Activated CD8-positive, alpha-beta memory T cell treated with anti-CD3 and anti-CD28 coated beads for 48 hours (primary cell): ENCODE measurements around the gene FKBP4.
A peak's percentile ranks its signal among the peaks of the same experiment; 100 is the strongest.
"Not testable (repeated sequence)": the region's sequence is repeated elsewhere in the genome, so short reads cannot be mapped to it uniquely, and the experiment has no call there.

ENCODE experiments used
- DNase-seq, 3 experiments: peaks; one replicate each; pipeline ENCODE4 v3.0.0-alpha.2; 2020; ENCODE audit warnings: low read depth in 2 of 3, low spot score in 2 of 3

FKBP4 gene

GRCh38 chr12:2794736-2795289 is at the start of gene FKBP4:
TSS of gene FKBP4 (plus strand) at chr12:2794970. CDS start at chr12:2795140, 170 bp downstream.
- DNase-seq, result peak; percentile 60 to 76 (median 60)

DNA sequence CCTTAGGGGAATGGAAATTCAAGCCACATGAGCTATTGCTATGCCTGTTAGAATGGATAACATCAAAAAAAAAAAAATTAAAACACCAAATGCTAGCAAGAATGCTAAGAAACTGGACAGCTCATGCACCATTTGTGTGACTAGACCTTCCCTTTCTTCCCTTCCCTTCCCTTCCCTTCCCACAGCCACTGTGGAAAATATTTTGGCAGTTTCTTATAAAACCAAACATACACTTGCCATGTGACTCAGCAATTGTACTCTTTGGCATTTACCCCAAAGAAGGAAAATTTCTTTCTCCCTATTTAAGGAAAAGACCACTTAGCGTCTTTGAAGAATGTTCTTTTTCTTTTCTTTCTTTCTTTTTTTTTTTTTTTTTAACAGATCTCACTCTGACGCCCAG is 49.1 kb upstream of the FKBP4 start:
- DNase-seq, result no peak

DNA sequence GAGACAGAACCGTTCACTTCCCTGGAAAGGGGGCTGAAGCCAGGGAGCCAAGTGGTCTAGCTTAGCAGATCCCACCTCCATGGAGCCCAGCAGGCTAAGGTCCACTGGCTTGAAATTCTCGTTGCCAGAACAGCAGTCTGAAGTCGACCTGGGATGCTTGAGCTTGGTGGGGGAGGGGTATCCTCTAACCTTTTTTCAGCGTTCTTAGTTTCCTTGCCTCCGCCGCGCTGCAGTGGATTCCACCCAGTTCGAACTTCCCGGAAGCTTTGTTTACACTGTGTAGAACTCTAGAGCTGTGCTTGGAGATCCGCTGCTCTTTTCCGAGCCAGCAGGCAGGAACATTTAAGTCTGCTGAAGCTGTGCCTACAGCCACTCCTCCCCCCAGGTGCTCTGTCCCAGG is 45.2 kb upstream of the FKBP4 start:
- no peak for DNase-seq

DNA sequence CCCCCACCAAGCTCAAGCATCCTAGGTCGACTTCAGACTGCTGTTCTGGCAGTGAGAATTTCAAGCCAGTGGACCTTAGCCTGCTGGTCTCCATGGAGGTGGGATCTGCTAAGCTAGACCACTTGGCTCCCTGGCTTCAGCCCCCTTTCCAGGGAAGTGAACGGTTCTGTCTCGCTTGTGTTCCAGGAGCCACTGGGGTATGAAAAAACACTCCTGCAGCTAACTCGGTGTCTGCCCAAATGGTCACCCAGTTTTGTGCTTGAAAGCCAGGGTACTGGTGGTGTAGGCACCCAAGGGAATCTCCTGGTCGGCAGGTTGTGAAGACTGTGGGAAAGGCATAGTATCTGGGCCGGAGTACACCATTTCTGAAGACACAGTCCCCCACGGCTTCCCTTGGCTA is 44.6 kb upstream of the FKBP4 start:
- DNase-seq, result no peak

DNA sequence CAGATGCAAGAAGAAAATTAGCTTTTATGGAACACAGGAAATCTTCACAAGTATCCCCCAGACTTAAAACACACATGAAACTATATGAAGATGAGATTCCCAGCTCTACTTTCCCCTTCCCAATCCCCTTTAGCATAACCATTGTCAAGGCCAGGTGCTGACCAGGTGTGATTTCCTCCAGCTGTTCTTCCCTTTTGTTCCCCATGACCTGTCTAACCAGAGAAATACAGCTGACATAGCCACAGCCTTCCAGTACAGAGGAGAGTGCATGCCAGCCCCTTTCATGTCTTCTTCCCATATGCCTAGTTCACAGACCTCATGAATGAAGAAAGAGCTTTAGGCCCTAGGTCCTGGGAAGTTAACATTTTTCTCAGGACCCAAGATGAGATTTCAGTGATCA is 43.5 kb upstream of the FKBP4 start:
- no peak for DNase-seq

DNA sequence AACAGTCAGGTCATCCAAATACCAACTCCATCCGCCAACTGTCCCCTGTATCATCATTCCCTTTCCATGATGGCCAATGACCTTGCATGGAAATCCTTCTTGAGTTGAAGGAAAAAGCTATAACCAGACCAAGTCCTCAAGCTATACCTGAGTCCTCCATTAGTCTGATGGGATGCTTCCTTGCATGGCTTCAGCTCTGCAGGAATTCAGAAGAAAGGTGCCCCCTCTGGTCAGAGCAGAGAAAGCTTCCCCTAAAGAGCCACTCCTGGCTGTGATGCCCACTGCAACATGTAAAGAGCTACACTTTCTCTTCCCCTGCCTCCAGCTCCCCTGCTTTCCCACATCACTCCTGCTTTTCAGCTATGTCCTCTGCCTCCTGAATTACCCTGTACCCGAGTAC is 43.1 kb upstream of the FKBP4 start:
- DNase-seq, result no peak

- peak; percentile 39 to 62 (median 43) for DNase-seq
Observed at GRCh38 chr12:2752676-2753371, 41.9 kb upstream of the FKBP4 start.

- no peak for DNase-seq
Observed at GRCh38 chr12:2753536-2753935, 41.2 kb upstream of the FKBP4 start.

DNA sequence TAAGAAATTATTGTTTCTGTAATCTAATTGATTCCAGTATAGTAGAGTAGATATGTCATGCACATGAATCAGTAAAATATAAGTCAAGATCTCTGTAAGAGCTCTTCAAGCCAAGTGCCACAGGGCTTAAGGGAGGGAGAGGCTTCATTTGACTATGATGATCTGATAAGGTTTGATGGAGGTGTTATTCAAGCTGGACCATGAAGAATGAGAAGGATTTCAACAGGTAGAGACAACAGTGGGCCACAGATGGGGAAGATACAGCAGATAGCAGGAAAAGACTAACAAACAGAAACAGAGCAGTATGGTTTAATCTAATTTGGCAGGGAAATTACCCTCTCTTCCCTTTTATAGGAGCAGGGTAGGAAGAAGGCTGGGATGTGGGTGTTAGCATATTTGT is 40.6 kb upstream of the FKBP4 start:
- DNase-seq, result no peak

DNA sequence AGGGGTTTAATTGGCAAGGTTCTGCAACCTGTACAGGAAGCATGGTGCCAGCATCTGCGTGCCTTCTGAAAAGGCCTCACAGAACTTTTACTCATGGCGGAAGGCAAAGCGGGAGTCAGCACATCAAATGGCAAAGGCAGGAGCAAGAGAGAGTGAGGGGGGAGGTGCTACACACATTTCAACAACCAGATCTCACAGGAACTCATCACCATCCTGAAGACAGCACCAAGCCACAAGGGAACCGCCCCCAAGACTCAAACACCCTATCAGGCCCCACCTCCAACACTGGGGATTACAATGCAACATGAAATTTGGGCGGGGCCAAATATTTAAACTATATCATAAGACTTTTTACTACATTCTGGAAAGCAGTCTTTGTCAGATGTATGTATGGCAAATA is 38.0 kb upstream of the FKBP4 start:
- no peak for DNase-seq

GRCh38 chr12:2759733-2760132 is 35.0 kb upstream of the FKBP4 start:
- DNase-seq, result no peak

- no peak for DNase-seq
Observed at GRCh38 chr12:2764398-2764797, 30.4 kb upstream of the FKBP4 start.

- DNase-seq, result no peak
Observed at GRCh38 chr12:2765052-2765451, 29.7 kb upstream of the FKBP4 start.

DNA sequence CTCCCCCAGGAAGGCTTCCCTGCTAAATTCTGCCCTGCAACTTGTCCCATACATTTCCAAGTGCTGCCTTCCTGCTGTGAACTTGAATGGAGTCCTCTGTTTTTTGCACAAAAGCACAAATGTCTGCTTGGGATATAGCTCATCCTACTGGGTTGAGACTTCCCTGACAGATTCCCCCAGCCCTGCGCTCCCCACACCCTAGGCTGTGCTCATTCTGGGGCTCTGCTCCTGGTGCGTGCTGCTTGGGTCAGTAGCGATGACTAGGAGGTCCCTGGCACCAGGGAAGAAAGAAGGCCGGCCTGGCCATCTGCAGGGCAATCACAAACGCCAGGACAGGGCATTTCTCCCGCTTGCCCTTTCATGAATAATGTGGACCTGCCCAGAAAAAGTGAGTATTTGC is 29.2 kb upstream of the FKBP4 start:
- DNase-seq, result no peak

- no peak for DNase-seq
Observed at GRCh38 chr12:2768224-2768961, 26.4 kb upstream of the FKBP4 start.

DNA sequence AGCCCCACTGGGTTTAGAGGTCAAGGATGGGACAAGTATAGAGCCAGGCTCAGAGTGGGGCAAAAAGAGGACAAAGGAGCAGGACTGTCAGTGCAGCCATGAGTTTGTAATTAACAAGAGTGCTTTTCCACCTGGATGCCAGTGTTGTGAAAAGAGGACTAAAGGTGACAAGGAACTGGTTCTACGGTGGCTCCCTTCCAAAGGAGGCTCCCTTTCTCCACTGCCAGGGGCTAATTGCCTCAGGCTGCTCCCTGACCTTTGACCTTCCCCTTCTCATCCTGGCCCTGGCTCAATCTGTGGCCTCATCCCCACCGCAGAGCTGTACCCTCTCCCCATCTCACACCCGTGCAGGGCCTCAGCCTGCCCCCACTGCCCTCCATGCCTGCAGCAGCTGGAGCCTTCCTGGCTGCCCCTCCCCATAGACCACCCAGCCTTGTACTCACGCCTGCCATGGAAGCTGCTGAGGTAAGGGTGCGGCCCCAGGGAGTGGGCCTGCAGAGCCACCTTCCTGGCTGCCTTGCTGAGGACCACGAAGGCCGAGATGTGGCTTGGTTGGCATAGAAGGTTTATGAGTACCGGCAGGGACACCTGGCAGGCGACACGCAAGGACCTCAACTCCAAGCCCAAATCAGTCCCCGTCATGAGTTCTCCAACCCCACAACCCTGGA is 24.8 kb upstream of the FKBP4 start:
- no peak for DNase-seq

- DNase-seq, result not testable (repeated sequence)
Observed at GRCh38 chr12:2770544-2770943, 24.2 kb upstream of the FKBP4 start.

DNA sequence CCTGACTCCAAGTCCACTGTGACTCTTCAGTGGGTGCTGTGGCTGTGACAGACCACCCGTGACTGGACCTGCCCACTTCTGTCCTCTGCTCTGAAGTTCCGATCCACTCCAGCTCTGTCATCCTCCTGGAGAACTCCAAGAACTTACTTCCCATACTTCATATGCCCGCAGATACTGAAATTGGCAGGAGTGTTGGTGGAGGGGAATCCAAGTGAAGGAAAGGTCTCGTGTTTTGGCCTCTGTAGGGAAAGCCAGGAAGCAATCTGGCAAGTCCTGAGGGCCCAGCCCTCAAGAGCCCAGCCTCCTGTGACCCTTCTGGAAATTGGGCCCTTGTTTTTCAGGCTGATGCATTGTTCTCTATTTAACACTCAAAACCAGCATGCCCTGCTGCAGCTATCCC is 22.4 kb upstream of the FKBP4 start:
- no peak for DNase-seq

- DNase-seq, result no peak
Observed at GRCh38 chr12:2773199-2773875, 21.4 kb upstream of the FKBP4 start.

DNA sequence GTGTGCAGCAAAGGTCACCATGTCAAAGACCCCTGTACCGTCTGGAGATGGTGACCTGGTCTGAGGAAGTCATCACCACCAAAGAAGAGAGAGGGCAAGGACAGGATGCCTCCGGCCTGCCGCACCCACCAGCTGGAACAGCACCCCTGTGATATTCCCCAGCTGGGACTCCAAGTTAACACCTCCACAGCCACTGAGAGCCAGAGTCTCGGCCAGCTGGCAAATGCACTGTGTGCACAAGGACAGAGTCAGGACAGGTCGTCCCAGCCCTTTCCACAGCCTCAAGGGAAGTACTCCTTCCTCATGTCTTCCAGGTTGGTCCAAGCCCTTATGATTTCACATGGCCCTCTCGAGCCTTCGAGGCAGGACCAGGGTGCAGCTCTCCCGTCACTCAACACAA is 19.3 kb upstream of the FKBP4 start:
- no peak for DNase-seq

GRCh38 chr12:2776129-2776806 is 18.5 kb upstream of the FKBP4 start:
- DNase-seq, result no peak
